ENCODE results near the gene HS3ST4. TPM values are rescaled to one million over a fixed set of nuclear protein-coding genes. Genes with fewer than 3 reads are reported as not detected.

The HS3ST4 gene
- total and polyA plus RNA-seq, 2 experiments from 2014 or later, result not detected

- Histone ChIP-seq H3K9me3 (ENCODE audit: low read depth) (no peaks in the 10 kb centered on the region), H3K79me2 (ENCODE audit: insufficient read depth) (no peaks in the 10 kb centered on the region), H3K4me1 (ENCODE audit: insufficient read depth) (no peaks in the 10 kb centered on the region), H4K20me1 (ENCODE audit: insufficient read depth) (no peaks in the 10 kb centered on the region), H3K9ac (no peak overlapping the region), H2AFZ (no peak overlapping the region), H3K4me2 (ENCODE audit: unreplicated experiment) (no peak overlapping the region), H3K4me3 (no peak overlapping the region), H3K27ac (no peak overlapping the region), H3K9me2 (ENCODE audit: insufficient read depth) (no peaks in the 10 kb centered on the region), H3K36me3 (ENCODE audit: low read depth) (no peaks in the 10 kb centered on the region), H3F3A (ENCODE audit: insufficient read depth) (no peaks in the 10 kb centered on the region), H3K27me3 (replicated peaks; ENCODE audit: insufficient read depth) (no peaks in the 10 kb centered on the region)
- TF ChIP-seq EZH2 (IDR thresholded peaks at IDR 0.05; ENCODE audit: insufficient read depth, poor library complexity, severe bottlenecking) (no peak), EZH2phosphoT487 (IDR thresholded peaks at IDR 0.05; ENCODE audit: insufficient read depth, low read depth) (no peak)
- no peak for DNase-seq
- in situ Hi-C loops (cut with MboI), result no loop called here
- WGBS, 2 experiments (ENCODE audit: low coverage in 1 of 2, low lambda C conversion rate in 2 of 2, missing lambda C conversion rate in 2 of 2), result 7 to 66% methylated on average over 2 to 3 of the region's 3 CpGs
Observed at GRCh38 chr16:25730396-25730795, 38.6 kb downstream of the HS3ST4 start.

DNA sequence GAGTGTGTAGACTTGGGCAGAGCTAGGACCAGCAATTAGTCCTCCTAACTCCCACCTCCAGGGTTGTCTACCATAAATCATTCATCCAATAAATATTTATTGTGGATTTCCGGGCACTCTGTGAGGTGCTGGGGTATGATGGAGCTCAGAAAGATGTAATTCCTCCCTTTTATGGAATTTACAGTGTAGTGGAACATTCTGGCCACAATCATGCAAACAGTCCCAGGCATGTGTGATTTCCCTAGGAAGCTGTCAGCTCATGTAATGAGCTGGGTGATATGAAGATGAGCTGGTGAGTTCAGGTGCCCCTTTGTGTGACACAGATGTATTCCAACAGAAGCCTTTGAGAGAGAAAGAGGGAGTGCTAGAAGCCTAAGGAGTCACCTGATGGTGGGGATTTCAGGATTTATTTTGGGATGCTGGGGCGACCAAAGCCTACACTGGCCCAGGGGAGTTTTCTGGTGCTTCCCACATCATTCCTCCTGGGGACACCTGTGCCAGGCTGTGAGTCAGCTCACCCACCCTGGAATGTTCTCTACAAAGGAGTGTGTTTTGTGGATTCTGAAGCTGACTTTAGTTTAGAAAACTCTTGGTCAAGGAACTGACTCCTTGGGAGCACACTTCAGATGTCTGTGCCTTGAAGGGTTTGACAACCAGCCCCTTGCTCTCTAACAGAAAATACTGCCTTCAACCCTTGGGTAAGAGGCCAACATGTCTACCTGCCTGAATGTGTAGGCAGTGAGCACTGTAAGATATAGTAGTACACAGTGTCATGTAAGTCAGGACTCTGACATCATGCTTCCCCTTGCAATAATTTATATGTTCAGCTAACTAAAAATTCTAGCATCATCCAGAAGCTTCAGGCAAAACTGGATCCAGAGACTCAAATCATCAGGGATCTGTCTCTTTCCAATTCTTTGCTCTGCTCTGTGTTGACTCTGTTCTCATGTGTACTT is 42.9 kb downstream of the HS3ST4 start:
- H3K9me3 ChIP-seq (ENCODE audit: low read depth), result no peaks in the 10 kb centered on the region
- no peaks in the 10 kb centered on the region for H3K9me2 ChIP-seq (ENCODE audit: insufficient read depth)
- H3K9ac ChIP-seq, result no peak overlapping the region
- WGBS, 2 experiments (ENCODE audit: low coverage in 1 of 2, low lambda C conversion rate in 2 of 2, missing lambda C conversion rate in 2 of 2), result 15 to 19% methylated on average over 2 of the region's 2 CpGs
- H3K4me2 ChIP-seq (ENCODE audit: unreplicated experiment), result no peak overlapping the region
- in situ Hi-C loops (cut with MboI), result no loop called here
- H3K27ac ChIP-seq, result no peak overlapping the region
- H3K4me3 ChIP-seq, result no peak overlapping the region
- H3K27me3 ChIP-seq (replicated peaks; ENCODE audit: insufficient read depth), result no peaks in the 10 kb centered on the region
- TF ChIP-seq EZH2 (IDR thresholded peaks at IDR 0.05; ENCODE audit: insufficient read depth, poor library complexity, severe bottlenecking) (no peak), EZH2phosphoT487 (IDR thresholded peaks at IDR 0.05; ENCODE audit: insufficient read depth, low read depth) (no peak)
- no peaks in the 10 kb centered on the region for H3K4me1 ChIP-seq (ENCODE audit: insufficient read depth)
- no peak for DNase-seq
- no peak overlapping the region for H2AFZ ChIP-seq
- H3K79me2 ChIP-seq (ENCODE audit: insufficient read depth), result no peaks in the 10 kb centered on the region
- no peaks in the 10 kb centered on the region for H4K20me1 ChIP-seq (ENCODE audit: insufficient read depth)
- H3F3A ChIP-seq (ENCODE audit: insufficient read depth), result no peaks in the 10 kb centered on the region
- no peaks in the 10 kb centered on the region for H3K36me3 ChIP-seq (ENCODE audit: low read depth)

DNA sequence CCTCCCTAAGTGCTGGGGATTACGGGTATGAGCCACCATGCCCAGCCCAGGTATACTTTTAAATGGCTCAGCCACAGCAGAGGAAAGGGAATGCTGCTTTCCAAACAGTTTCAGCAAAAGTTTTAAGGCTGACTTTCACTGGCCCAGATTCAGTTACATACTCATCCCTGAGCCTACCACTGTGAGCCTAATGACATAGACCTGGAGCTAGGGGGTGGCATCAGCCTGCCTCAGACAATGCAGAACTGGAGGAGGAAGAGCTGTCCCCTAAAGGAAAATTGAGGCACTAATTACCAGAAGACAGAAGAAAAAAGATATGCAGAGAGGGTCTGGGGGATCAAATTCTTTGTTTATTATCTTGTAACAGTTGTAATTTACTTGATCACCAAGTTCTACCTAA is 43.9 kb downstream of the HS3ST4 start:
- Histone ChIP-seq H3K9ac (no peak overlapping the region), H3K36me3 (ENCODE audit: low read depth) (no peaks in the 10 kb centered on the region), H3K27ac (no peak overlapping the region), H2AFZ (no peak overlapping the region), H3K4me1 (ENCODE audit: insufficient read depth) (no peaks in the 10 kb centered on the region), H3K4me3 (no peak overlapping the region), H3K9me3 (ENCODE audit: low read depth) (no peaks in the 10 kb centered on the region), H4K20me1 (ENCODE audit: insufficient read depth) (no peaks in the 10 kb centered on the region), H3K79me2 (ENCODE audit: insufficient read depth) (no peaks in the 10 kb centered on the region), H3K9me2 (ENCODE audit: insufficient read depth) (no peaks in the 10 kb centered on the region), H3F3A (ENCODE audit: insufficient read depth) (no peaks in the 10 kb centered on the region), H3K4me2 (ENCODE audit: unreplicated experiment) (no peak overlapping the region), H3K27me3 (replicated peaks; ENCODE audit: insufficient read depth) (no peaks in the 10 kb centered on the region)
- WGBS, 2 experiments (ENCODE audit: low coverage in 1 of 2, low lambda C conversion rate in 2 of 2, missing lambda C conversion rate in 2 of 2), result 6 to 15% methylated on average over 1 of the region's 1 CpG
- TF ChIP-seq EZH2 (IDR thresholded peaks at IDR 0.05; ENCODE audit: insufficient read depth, poor library complexity, severe bottlenecking) (no peak), EZH2phosphoT487 (IDR thresholded peaks at IDR 0.05; ENCODE audit: insufficient read depth, low read depth) (no peak)
- no peak for DNase-seq
- in situ Hi-C loops (cut with MboI), result no loop called here

GRCh38 chr16:25747160-25747758 is 55.5 kb downstream of the HS3ST4 start:
- no peaks in the 10 kb centered on the region for H3K9me2 ChIP-seq (ENCODE audit: insufficient read depth)
- H3K79me2 ChIP-seq (ENCODE audit: insufficient read depth), result no peaks in the 10 kb centered on the region
- H3K27ac ChIP-seq, result no peak overlapping the region
- no peak overlapping the region for H2AFZ ChIP-seq
- no peaks in the 10 kb centered on the region for H3F3A ChIP-seq (ENCODE audit: insufficient read depth)
- no peak for TF ChIP-seq EZH2phosphoT487 (IDR thresholded peaks at IDR 0.05; ENCODE audit: insufficient read depth, low read depth)
- no peak for TF ChIP-seq EZH2 (IDR thresholded peaks at IDR 0.05; ENCODE audit: insufficient read depth, poor library complexity, severe bottlenecking)
- H3K4me3 ChIP-seq, result no peak overlapping the region
- peak; percentile 6 for DNase-seq
- 41% methylated on average over 7 of the region's 7 CpGs for WGBS, 2 experiments (ENCODE audit: low coverage in 1 of 2, low lambda C conversion rate in 2 of 2, missing lambda C conversion rate in 2 of 2)
- no peaks in the 10 kb centered on the region for H4K20me1 ChIP-seq (ENCODE audit: insufficient read depth)
- H3K9ac ChIP-seq, result no peak overlapping the region
- no peaks in the 10 kb centered on the region for H3K4me1 ChIP-seq (ENCODE audit: insufficient read depth)
- H3K9me3 ChIP-seq (ENCODE audit: low read depth), result no peaks in the 10 kb centered on the region
- no peaks in the 10 kb centered on the region for H3K27me3 ChIP-seq (replicated peaks; ENCODE audit: insufficient read depth)
- no peaks in the 10 kb centered on the region for H3K36me3 ChIP-seq (ENCODE audit: low read depth)
- in situ Hi-C loops (cut with MboI), result no loop called here
- H3K4me2 ChIP-seq (ENCODE audit: unreplicated experiment), result no peak overlapping the region
